ENCODE results near the gene CACNB2. TPM values are rescaled to one million over a fixed set of nuclear protein-coding genes. Genes with fewer than 3 reads are reported as not detected.

Gene CACNB2
- total RNA-seq, 1 donor from 2014 or later = 0.43 TPM

GRCh38 chr10:18113881-18114280, 26.3 kb upstream of the CACNB2 start:
- no peak for DNase-seq (ENCODE audit: extremely low spot score, unreplicated experiment)
- Mint-ChIP-seq H3K27ac (ENCODE audit: unreplicated experiment) (no peak overlapping the region), H3K9me3 (ENCODE audit: unreplicated experiment) (no peaks in the 10 kb centered on the region), H3K36me3 (ENCODE audit: unreplicated experiment) (no peaks in the 10 kb centered on the region), H3K4me3 (ENCODE audit: unreplicated experiment) (no peak overlapping the region), H3K27me3 (ENCODE audit: unreplicated experiment) (peaks cover 10% of the 10 kb centered on the region), H3K4me1 (ENCODE audit: unreplicated experiment) (no peaks in the 10 kb centered on the region)
- TF ChIP-seq CTCF (IDR thresholded peaks at IDR 0.05) = no peak

GRCh38 chr10:18117276-18117675, 22.9 kb upstream of the CACNB2 start:
- peaks cover 10% of the 10 kb centered on the region for H3K27me3 Mint-ChIP-seq (ENCODE audit: unreplicated experiment)
- no peak overlapping the region for H3K27ac Mint-ChIP-seq (ENCODE audit: unreplicated experiment)
- H3K4me1 Mint-ChIP-seq (ENCODE audit: unreplicated experiment) = no peaks in the 10 kb centered on the region
- H3K36me3 Mint-ChIP-seq (ENCODE audit: unreplicated experiment) = no peaks in the 10 kb centered on the region
- H3K9me3 Mint-ChIP-seq (ENCODE audit: unreplicated experiment) = no peaks in the 10 kb centered on the region
- no peak overlapping the region for H3K4me3 Mint-ChIP-seq (ENCODE audit: unreplicated experiment)
- no peak for DNase-seq (ENCODE audit: extremely low spot score, unreplicated experiment)
- no peak for TF ChIP-seq CTCF (IDR thresholded peaks at IDR 0.05)

- no peak overlapping the region for H3K4me3 Mint-ChIP-seq (ENCODE audit: unreplicated experiment)
- H3K36me3 Mint-ChIP-seq (ENCODE audit: unreplicated experiment) = no peaks in the 10 kb centered on the region
- H3K9me3 Mint-ChIP-seq (ENCODE audit: unreplicated experiment) = no peaks in the 10 kb centered on the region
- H3K27ac Mint-ChIP-seq (ENCODE audit: unreplicated experiment) = no peak overlapping the region
- DNase-seq (ENCODE audit: extremely low spot score, unreplicated experiment) = no peak
- H3K4me1 Mint-ChIP-seq (ENCODE audit: unreplicated experiment) = no peaks in the 10 kb centered on the region
- peaks cover 22% of the 10 kb centered on the region for H3K27me3 Mint-ChIP-seq (ENCODE audit: unreplicated experiment)
- no peak for TF ChIP-seq CTCF (IDR thresholded peaks at IDR 0.05)
These were observed 17.5 kb upstream of the CACNB2 start for GRCh38 chr10:18122753-18123152.

- no peaks in the 10 kb centered on the region for H3K4me1 Mint-ChIP-seq (ENCODE audit: unreplicated experiment)
- no peak for TF ChIP-seq CTCF (IDR thresholded peaks at IDR 0.05)
- DNase-seq (ENCODE audit: extremely low spot score, unreplicated experiment) = no peak
- H3K27ac Mint-ChIP-seq (ENCODE audit: unreplicated experiment) = no peak overlapping the region
- no peaks in the 10 kb centered on the region for H3K36me3 Mint-ChIP-seq (ENCODE audit: unreplicated experiment)
- no peaks in the 10 kb centered on the region for H3K9me3 Mint-ChIP-seq (ENCODE audit: unreplicated experiment)
- H3K27me3 Mint-ChIP-seq (ENCODE audit: unreplicated experiment) = peaks cover 54% of the 10 kb centered on the region
- H3K4me3 Mint-ChIP-seq (ENCODE audit: unreplicated experiment) = no peak overlapping the region
These were observed 7.2 kb upstream of the CACNB2 start for GRCh38 chr10:18133046-18133445.

- no peak for DNase-seq (ENCODE audit: extremely low spot score, unreplicated experiment)
- Mint-ChIP-seq H3K4me3 (ENCODE audit: unreplicated experiment) (no peak overlapping the region), H3K27me3 (ENCODE audit: unreplicated experiment) (peaks cover 59% of the 10 kb centered on the region), H3K4me1 (ENCODE audit: unreplicated experiment) (no peaks in the 10 kb centered on the region), H3K36me3 (ENCODE audit: unreplicated experiment) (no peaks in the 10 kb centered on the region), H3K27ac (ENCODE audit: unreplicated experiment) (no peak overlapping the region), H3K9me3 (ENCODE audit: unreplicated experiment) (no peaks in the 10 kb centered on the region)
- no peak for TF ChIP-seq CTCF (IDR thresholded peaks at IDR 0.05)
These were observed 5.7 kb upstream of the CACNB2 start for GRCh38 chr10:18134509-18134908.
